ENCODE measurements around the gene PLXDC2. TPM values are rescaled to one million over a fixed set of nuclear protein-coding genes. Genes with fewer than 3 reads are reported as not detected.

The PLXDC2 gene
- total and polyA plus RNA-seq, 10 of the 15 experiments (the other 5 are each of a cell fraction or from before 2014, with no cell fraction given): 0.05 to 1.8 (median 0.14) TPM; not detected in 2

GRCh38 chr10:20144268-20144667 lies 328.0 kb downstream of the PLXDC2 start:
- 0% methylated on average over 1 of the region's 1 CpG for WGBS (ENCODE audit: insufficient coverage, insufficient replicate concordance, low lambda C conversion rate, missing lambda C conversion rate)
- DNase-seq (ENCODE audit: low read depth, low spot score) (no peak), ATAC-seq (no peak), FAIRE-seq (no peak)
- Histone ChIP-seq H3K27me3 (replicated peaks in 1 of 2; ENCODE audit: control insufficient read depth in 2 of 2, insufficient read depth in 2 of 2, low read length in 1 of 2) (no peaks in the 10 kb centered on the region), H3K4me3 (no peak overlapping the region), H3K27ac (ENCODE audit: control insufficient read depth, insufficient read depth) (no peak overlapping the region), H3K4me1 (ENCODE audit: control insufficient read depth, insufficient read depth, low read length) (no peaks in the 10 kb centered on the region), H3K9ac (ENCODE audit: control insufficient read depth, insufficient read depth, low read length) (no peak overlapping the region), H3K79me2 (ENCODE audit: control insufficient read depth, insufficient read depth, low read length) (no peaks in the 10 kb centered on the region), H2AFZ (ENCODE audit: control insufficient read depth, low read depth, low read length) (no peak overlapping the region), H3K36me3 (ENCODE audit: control insufficient read depth in 2 of 2, insufficient read depth in 2 of 2, low read length in 1 of 2) (no peaks in the 10 kb centered on the region), H4K20me1 (ENCODE audit: control insufficient read depth, insufficient read depth) (no peaks in the 10 kb centered on the region), H3K4me2 (ENCODE audit: control insufficient read depth, insufficient read depth) (no peak overlapping the region), H3K9me3 (replicated peaks; ENCODE audit: control insufficient read depth, insufficient read depth, low read length) (no peaks in the 10 kb centered on the region)
- intact Hi-C loops (cut with micrococcal nuclease; ENCODE audit: unreplicated experiment): no loop called here
- ChIA-PET RAD21 (ENCODE audit: unreplicated experiment) (no interaction called here), POLR2A (no interaction called here), SMC1A (ENCODE audit: uncharacterized antibody, unreplicated experiment) (interaction anchor here (1.4 kb wide), 1 partner anchor 9 kb away, joined by 3 read pairs; no protein-coding TSS in a partner anchor), CTCF (no interaction called here)
- no TSS peak for BruUV-seq (replicated peaks)
- in situ Hi-C loops (cut with MboI): no loop called here
- no peak for TF ChIP-seq EGR1 (IDR thresholded peaks at IDR 0.05; ENCODE audit: borderline replicate concordance in 1 of 2, low read depth in 2 of 2, low read length in 2 of 2)
- TF ChIP-seq JUNB (IDR thresholded peaks at IDR 0.05): no peak
- no peak for TF ChIP-seq STAT3 (IDR thresholded peaks at IDR 0.05; ENCODE audit: low read depth, low read length)
- no peak for TF ChIP-seq EP300 (IDR thresholded peaks at IDR 0.05; ENCODE audit: borderline replicate concordance in 1 of 2, control insufficient read depth in 1 of 2, low read depth in 2 of 2, low read length in 2 of 2)
- no peak for TF ChIP-seq SIN3A (IDR thresholded peaks at IDR 0.05; ENCODE audit: low read depth, low read length)
- TF ChIP-seq MXI1 (IDR thresholded peaks at IDR 0.05; ENCODE audit: low read depth, low read length): no peak
- no peak for TF ChIP-seq CHD4 (IDR thresholded peaks at IDR 0.05)

- ChIA-PET RAD21 (ENCODE audit: unreplicated experiment) (no interaction called here), CTCF (no interaction called here), SMC1A (ENCODE audit: uncharacterized antibody, unreplicated experiment) (no interaction called here), POLR2A (no interaction called here)
- TF ChIP-seq CHD2 (IDR thresholded peaks at IDR 0.05; ENCODE audit: borderline replicate concordance, low read depth, low read length): no peak
- no peak for TF ChIP-seq HDAC2 (IDR thresholded peaks at IDR 0.05)
- no peak for TF ChIP-seq SIX5 (IDR thresholded peaks at IDR 0.05; ENCODE audit: low read depth, low read length, severe bottlenecking)
- no peak for TF ChIP-seq ZNF207 (IDR thresholded peaks at IDR 0.05; ENCODE audit: borderline replicate concordance)
- no peak for TF ChIP-seq SIN3A (IDR thresholded peaks at IDR 0.05; ENCODE audit: low read depth, low read length)
- TF ChIP-seq RELA (IDR thresholded peaks at IDR 0.05; ENCODE audit: borderline replicate concordance, partially characterized antibody): no peak
- TF ChIP-seq HCFC1 (IDR thresholded peaks at IDR 0.05; ENCODE audit: low read length): no peak
- TF ChIP-seq REST (IDR thresholded peaks at IDR 0.05; ENCODE audit: low read depth, low read length): no peak
- TF ChIP-seq NFYA (IDR thresholded peaks at IDR 0.05; ENCODE audit: borderline replicate concordance, low read depth, low read length): no peak
- no peak for TF ChIP-seq RCOR1 (conservative IDR thresholded peaks at IDR 0.05; ENCODE audit: low read depth, low read length)
- no peak for TF ChIP-seq FOXK2 (IDR thresholded peaks at IDR 0.05)
- H3K4me1 ChIP-seq (ENCODE audit: control insufficient read depth, insufficient read depth, low read length): no peaks in the 10 kb centered on the region
- no peak overlapping the region for H2AFZ ChIP-seq (ENCODE audit: control insufficient read depth, low read depth, low read length)
- no peak overlapping the region for H3K27ac ChIP-seq (ENCODE audit: control insufficient read depth, insufficient read depth)
- DNase-seq (ENCODE audit: low read depth, low spot score): no peak
- no peak overlapping the region for H3K4me2 ChIP-seq (ENCODE audit: control insufficient read depth, insufficient read depth)
- H3K27me3 ChIP-seq (replicated peaks in 1 of 2; ENCODE audit: control insufficient read depth in 2 of 2, insufficient read depth in 2 of 2, low read length in 1 of 2): no peaks in the 10 kb centered on the region
- H3K36me3 ChIP-seq (ENCODE audit: control insufficient read depth in 2 of 2, insufficient read depth in 2 of 2, low read length in 1 of 2): no peaks in the 10 kb centered on the region
- no peak for FAIRE-seq
- no peaks in the 10 kb centered on the region for H3K9me3 ChIP-seq (replicated peaks; ENCODE audit: control insufficient read depth, insufficient read depth, low read length)
- WGBS (ENCODE audit: insufficient coverage, insufficient replicate concordance, low lambda C conversion rate, missing lambda C conversion rate): 1% methylated on average over 2 of the region's 2 CpGs
- no peak overlapping the region for H3K9ac ChIP-seq (ENCODE audit: control insufficient read depth, insufficient read depth, low read length)
- in situ Hi-C loops (cut with MboI): no loop called here
- H3K4me3 ChIP-seq: no peak overlapping the region
- ATAC-seq: no peak
- H3K79me2 ChIP-seq (ENCODE audit: control insufficient read depth, insufficient read depth, low read length): no peaks in the 10 kb centered on the region
- intact Hi-C loops (cut with micrococcal nuclease; ENCODE audit: unreplicated experiment): no loop called here
- no peaks in the 10 kb centered on the region for H4K20me1 ChIP-seq (ENCODE audit: control insufficient read depth, insufficient read depth)
- no TSS peak for BruUV-seq (replicated peaks)
These were observed 329.8 kb downstream of the PLXDC2 start for GRCh38 chr10:20146004-20146403.
